Stimulated activated CD8-positive, alpha-beta memory T cell treated with anti-CD3 and anti-CD28 coated beads, Interleukin-15, amount 100 ng/mL, for 48 hours (primary cell): ENCODE measurements around the gene HTR1D.
"Not testable (repeated sequence)": the region's sequence is repeated elsewhere in the genome, so short reads cannot be mapped to it uniquely, and the experiment has no call there.

Experiments
- DNase-seq, 2 donors: peaks; one replicate each; pipeline ENCODE4 v3.0.0-alpha.2; 2020; ENCODE audit warnings: low read depth in 2 of 2

Gene HTR1D, protein sequence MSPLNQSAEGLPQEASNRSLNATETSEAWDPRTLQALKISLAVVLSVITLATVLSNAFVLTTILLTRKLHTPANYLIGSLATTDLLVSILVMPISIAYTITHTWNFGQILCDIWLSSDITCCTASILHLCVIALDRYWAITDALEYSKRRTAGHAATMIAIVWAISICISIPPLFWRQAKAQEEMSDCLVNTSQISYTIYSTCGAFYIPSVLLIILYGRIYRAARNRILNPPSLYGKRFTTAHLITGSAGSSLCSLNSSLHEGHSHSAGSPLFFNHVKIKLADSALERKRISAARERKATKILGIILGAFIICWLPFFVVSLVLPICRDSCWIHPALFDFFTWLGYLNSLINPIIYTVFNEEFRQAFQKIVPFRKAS

DNA sequence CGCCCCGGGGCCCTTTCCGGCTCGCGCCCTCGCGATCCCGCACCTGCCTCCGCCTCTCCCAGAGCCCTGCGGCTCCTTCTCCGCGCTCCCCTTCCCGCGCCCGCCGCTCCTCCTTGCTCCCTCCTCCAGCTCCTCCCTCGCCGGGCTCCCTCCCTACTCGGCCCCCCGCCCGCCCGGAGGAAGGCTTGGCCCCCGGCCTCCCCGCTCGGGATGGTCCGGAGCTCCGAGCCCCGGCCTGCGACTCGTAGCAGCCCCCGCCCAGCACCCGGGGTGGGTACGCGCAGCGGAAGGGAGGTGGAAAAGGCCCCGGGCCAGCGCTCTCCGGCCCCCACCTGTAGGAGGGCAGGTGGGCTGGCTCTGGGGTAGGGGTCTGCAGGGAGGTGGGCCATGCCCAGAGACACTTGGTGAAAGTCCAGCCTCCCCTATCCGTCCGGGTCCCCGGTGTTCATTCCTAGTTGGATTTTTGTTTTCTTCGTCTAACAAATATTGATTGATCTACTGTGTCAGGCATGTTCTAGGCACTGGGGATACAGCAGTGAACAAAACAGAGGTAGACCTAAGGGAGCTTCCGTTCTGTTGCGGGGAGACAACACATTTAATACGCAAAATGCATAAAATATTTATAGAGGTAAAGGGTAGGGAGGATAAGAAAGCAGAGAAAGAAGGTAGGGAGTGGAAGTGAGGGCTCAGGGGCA lies at the start of gene HTR1D:
Gene HTR1D (minus strand): TSS at position 82 of the 695 bp plus-strand sequence. CDS start 23,283 bp downstream, outside the sequence.
- DNase-seq, result no peak

DNA sequence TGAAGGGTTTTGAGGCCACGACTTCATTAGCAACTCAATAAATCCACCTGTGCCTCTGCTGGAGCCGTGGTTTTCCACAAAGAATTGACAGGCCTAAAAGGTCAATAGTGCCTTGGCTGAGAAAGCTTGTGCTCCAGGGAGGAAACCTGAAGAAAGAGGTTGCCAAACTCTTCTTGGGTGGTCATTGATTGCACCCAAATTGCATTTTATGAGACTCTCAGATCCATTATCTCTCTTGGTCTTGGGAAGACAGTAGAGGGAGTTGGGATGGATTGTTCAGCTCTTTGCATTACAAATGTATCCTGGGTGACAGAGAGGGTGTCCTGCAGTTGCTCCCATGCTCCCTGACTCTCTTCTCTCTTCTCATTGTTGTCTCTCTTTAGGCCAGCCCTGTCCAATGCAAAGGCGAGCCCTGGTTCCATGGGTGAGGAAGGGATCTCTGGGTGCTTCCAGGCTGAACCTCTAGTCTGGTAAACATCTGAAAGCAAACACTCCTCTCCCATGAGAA lies 46.1 kb upstream of the HTR1D start:
- no peak for DNase-seq

DNA sequence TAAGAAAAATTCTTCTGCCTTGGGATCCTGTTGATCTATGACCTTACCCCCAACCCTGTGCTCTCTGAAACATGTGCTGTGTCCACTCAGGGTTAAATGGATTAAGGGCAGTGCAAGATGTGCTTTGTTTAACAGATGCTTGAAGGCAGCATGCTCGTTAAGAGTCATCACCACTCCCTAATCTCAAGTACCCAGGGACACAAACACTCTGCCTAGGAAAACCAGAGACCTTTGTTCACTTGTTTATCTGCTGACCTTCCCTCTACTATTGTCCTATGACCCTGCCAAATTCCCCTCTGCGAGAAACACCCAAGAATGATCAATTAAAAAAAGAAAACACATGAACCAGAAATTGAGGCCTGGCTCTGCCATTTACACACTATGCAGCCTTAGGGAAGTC lies 40.8 kb upstream of the HTR1D start:
- not testable (repeated sequence) for DNase-seq

DNA sequence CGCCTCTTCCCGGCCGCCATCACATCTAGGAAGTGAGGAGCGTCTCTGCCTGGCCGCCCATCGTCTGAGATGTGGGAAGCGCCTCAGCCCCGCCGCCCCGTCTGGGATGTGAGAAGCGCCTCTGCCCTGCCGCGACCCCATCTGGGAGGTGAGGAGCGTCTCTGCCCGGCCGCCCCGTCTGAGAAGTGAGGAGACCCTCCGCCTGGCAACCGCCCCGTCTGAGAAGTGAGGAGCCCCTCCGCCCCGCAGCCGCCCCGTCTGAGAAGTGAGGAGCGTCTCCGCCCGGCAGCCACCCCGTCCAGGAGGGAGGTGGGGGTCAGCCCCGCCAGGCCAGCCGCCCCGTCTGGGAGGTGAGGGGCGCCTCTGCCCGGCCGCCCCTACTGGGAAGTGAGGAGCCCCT lies 40.1 kb upstream of the HTR1D start:
- not testable (repeated sequence) for DNase-seq

DNA sequence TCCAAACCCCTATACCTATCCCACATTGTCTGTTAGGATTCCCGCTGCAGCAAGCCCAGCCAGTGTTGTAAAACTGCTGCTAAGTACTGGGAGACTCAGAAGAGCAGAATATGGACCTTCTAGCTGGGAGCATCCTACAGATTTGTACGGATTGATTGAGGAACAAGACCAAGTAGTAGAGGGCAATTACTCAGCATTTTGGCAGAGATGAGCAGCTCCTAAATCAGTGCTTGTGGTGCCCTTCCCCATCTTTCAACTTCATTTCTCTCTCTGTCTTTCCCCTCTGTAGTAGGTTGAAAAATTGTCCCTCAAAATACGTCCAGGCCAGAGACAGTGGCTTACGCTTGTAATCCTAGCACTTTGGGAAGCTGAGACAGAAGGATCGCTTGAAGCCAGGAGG lies 37.3 kb upstream of the HTR1D start:
- no peak for DNase-seq

DNA sequence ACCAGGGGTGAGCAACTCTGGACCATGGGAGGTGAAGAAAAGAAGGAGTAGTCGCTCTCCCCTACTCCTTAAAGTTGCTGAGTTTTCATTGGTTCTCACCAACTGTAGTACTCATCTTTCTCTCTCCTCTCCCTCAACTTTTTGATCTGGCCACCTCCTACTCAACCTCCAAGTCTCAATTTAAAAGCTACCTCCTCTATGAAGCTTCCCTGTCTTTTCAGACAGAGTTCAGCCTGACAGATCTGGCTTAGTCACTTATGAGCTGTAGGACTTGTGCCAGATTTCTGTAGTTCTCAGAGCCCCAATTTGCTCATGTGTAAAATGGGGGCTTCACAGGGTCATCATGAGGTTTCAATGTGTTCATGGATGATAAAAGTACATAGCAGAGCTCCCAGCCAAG lies 34.5 kb upstream of the HTR1D start:
- DNase-seq, result no peak

DNA sequence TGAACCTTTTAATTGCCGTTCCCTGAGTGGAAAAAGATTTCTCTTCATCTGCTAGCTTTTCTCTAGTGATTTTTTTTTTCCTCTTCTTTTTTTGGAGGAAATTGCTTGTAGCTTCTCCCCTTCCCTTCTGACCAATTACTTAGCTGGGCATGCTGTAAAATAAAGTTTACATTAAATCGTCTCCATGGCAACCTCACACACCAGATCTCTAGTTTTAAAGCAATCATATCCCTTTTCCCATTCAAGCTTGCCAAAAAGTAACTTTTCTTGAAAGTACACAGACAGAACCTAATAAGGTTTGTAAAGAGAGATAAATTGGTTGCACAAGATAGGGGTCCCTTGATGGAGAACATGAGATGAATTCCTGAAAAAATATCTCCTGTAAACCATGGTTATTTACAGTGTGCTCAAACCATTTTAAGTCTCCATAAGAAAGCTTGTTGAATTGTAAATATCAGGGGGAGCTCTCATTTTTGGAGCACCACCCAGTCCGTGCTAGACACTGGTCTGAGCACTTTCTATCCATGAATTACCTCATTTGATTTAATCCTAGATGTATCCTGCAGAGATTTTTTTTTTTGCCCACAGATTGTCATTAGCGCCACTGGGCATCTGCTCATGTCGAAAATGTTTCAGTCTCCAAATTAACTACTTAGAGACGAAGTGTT lies 32.6 kb upstream of the HTR1D start:
- no peak for DNase-seq

DNA sequence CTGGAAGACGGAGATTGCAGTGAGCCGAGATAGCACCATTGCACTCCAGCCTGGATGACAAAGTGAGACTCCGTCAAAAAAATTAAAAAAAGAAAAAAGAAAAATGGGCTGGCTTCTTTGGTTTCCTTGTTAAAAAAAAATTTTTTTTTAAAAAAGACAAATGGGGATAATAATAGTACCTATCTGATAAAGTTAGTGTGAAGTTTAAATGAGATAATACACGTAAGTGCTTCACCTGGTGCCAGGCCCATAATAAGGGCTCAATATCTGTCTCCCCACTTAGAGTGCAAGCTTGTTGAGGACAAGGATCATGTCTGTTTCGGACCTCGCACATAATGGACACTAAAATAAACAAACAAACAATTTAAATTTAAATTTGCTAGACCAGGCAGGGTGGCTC lies 30.0 kb upstream of the HTR1D start:
- no peak for DNase-seq

DNA sequence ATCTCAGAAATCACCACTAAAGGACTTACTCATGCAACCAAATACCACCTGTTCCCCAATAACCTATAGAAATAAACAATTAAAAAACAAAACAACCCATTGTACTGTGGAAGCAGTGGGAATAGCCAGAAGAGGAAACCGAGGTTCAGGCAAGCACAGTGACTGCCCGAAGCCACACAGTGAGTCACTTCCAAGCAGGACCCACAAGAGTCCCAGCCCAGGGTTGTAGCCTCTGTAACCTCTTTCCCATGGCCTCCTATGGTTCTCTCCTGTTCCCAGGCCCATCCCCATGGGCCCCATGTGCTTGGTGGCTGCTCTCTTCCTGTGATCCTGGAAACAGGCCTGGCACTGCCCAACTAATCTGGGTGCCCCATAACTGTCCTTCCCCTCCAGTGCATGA lies 29.0 kb upstream of the HTR1D start:
- DNase-seq, result no peak

DNA sequence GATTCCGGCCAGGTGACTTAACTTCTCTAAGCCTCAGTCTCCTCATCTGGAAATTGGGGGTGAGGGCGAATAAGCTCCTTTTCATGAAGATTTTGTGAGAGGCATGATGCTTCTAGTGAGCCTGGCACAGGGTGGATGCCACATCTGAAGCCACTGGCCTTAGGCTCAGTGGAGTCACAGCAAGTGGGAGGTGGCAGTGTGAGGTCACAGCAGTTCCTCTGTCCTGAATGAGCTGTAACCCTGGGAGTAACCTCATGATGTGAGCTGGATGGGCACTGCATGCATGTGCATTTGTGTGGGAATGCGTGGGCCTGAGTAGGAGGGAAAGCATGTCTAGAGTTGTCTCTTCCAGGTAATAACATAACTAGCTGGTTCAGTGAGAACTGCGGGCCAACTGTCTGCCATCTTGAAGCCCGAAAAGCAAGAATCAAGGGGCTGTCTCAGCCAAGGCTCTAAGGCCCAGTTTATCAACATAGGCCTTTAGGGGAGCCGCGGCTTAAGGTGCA lies 27.0 kb upstream of the HTR1D start:
- no peak for DNase-seq

DNA sequence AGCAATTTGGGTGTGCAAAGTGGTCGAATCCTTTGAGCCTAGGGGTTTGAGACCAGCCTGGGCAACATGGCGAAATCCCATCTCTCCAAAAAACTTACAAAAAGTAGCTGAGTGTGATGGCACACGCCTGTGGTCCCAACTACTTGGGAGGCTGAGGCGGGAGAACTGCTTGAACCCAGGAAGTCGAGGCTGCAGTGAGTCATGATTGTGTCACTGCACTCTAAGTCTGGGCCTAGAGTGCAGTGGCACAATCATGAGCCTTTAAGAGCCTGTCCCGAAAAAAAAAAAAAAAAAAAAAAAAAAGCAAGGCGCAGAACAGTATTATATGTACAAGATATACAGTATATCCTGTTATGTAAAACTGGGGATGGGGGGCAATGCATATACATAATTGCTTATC lies 25.1 kb upstream of the HTR1D start:
- DNase-seq, result no peak

DNA sequence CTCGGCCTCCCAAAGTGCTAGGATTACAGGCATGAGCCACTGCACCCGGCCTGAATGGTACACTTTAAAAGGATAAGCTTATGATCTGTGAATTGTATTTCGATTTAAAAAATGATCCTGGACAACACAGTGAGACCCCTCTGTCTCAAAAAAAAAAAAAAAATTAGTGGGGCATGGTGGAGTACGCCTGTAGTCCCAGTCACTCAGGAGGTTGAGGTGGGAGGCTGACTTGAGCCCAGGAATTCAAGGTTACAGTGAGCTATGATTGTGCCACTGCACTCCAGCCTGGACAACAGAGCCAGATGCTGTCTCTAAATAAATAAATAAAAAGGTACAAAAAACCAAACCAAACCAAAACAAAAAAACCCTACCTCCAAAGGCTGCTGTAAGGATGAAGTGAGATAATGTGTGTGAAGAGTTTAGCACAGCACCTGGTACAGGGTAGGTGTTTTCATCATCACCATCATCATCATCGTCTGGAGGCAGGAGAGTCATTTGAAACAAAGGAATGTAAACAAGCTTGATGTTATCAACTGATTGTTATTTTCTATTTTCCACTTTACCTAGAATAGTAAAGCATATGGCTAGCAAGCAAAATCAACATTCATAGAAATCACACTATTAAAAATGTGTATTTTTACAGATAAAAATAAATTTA lies 22.5 kb upstream of the HTR1D start:
- no peak for DNase-seq

DNA sequence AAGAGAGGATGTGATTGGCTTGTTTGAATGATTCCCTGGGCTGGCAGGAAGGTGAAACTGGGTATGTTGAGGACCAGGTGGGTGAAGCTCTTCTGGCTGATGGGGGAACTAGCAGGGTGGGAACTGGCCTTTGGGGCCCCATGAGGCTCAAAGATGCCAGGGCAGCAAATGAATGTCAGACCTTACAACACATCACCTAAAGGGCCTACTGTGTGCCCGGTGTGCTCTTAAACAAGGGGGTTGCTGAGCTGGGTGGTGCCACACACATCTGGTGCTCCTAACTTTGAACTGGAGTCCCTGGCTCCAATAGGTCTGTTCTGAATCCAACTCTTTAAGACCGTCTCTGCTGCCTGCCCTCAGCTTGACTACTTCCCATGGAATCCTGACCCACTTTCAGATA lies 21.3 kb upstream of the HTR1D start:
- no peak for DNase-seq

DNA sequence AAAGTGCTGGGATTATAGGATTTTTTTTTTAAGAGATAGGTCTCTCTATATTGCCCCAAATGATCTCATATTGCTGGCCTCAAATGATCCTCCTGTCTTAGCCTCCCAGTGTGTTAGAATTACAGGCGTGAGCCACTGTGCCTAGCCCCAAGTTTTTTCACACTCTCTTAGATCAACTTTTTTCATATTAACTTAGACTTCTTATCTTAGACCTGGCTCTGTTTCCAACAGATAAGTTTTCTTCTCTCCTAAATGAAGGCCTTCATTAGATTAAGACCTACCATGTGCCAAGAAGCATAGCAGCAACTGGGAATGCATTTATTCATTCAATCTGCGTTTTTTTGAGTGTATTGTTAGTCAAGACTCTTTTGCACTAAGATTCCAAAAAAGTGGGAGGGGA lies 20.2 kb upstream of the HTR1D start:
- no peak for DNase-seq

DNA sequence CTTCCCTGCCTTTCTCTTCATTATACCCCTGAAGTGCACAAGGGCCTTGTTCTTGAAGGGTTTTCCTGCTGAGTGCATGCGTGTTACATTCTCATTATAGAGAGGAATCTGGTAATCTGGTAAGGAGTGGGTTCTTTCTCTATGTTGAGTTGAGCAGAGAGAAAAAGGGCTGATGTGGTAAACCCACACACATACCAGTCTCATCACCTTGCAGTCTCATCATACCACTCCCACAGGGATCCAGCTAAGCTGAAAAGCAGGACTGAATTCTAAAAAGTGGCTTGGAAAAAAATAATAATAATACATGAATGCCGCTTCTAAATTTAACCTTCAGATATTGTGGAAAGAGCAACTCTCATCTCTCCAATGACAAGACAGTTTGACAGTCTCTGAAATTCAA lies 10.5 kb upstream of the HTR1D start:
- DNase-seq, result no peak

DNA sequence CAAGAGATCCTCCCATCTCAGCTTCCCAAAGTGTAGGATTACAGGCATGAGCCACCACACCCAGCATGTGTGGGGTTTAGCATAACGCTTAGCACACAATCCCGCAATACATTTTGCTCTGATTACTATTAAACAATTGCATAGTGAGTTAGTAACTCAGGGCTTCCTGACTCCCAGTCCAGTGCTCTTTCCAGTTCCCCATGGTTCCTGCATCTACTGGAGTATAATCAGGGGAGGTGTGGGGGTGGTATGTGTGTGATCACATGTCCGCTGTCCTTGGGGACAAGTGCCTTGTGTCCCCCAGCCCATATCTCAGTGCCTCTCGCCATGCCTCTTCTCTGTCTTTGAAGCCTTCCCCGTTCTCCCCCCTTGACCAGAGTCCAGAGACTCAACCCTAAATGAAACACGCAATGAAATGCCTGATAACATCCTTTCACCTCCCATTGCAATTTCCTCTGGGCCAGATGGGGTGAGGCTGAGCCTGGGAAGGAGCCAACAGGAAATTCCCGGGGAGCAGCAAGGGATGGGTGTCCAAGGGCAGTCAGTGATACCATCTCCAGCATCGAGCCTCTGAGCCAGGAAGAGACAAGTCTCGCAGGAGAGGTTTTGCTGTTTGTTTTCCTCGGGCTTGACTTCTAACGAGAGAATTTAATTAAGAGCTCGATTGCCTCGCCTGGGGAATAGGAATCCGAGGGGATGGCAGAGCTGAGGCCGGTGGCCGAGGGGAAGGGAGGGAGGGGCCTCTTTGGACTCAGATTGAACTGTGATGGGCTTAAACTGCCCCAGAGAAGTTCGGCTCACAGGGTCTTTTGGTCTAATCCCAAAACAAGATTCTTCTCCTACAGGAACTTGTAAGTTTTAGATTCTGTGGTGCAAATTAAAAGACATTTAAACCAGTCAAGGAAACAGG lies 7.7 kb upstream of the HTR1D start:
- no peak for DNase-seq

DNA sequence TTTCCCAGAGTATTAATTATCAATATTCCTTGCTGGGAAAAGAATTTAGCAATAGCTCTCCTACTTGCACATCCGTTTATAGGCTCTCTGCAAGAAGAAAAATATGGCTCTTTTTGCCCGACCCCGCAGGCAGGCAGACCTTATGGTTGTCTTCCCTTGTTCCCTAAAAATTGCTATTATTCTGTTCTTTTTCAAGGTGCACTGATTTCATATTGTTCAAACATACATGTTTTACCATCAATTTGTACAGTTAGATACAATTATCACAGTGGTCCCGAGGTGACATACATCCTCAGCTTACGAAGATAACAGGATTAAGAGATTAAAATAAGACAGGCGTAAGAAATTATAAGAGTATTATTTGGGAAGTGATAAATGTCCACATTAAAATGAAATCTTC lies 6.7 kb upstream of the HTR1D start:
- not testable (repeated sequence) for DNase-seq

DNA sequence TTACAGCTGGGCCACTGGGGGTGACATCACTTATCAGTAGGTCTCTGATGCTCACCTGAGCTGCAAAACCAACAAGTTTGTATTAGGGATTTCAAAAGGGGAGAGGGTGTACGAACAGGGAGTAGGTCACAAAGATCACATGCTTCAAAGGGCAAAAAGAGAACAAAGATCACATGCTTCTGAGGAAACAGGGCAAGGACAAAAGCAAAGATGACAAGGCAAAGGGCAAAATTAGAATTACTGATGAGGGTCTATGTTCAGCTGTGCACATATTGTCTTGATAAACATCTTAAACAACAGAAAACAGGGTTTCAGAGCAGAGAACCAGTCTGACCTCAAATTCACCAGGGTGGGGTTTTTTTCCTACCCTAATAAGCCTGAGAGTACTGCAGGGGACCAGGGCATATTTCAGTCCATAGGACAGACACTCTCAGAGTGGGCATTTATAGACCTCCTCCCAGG lies 6.2 kb upstream of the HTR1D start:
- not testable (repeated sequence) for DNase-seq

DNA sequence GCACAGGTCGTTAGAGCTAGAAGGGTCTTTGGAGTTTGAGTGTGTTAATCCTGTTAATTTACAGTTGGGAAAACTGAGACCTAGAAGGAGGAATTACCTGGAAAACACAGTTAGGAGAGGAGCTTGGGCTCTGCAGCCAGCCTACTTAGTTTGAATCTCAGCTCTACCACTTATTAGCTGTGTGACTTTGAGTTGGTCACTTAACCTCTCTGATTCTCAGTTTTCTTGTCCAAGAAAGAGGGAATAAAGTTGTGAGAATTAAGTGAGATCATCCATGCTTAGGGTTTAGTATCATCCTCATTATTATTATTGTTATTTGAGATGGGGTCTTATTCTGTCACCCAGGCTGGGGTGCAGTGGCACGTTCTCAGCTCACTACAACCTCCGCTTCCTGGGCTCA lies 5.4 kb upstream of the HTR1D start:
- DNase-seq, result no peak

DNA sequence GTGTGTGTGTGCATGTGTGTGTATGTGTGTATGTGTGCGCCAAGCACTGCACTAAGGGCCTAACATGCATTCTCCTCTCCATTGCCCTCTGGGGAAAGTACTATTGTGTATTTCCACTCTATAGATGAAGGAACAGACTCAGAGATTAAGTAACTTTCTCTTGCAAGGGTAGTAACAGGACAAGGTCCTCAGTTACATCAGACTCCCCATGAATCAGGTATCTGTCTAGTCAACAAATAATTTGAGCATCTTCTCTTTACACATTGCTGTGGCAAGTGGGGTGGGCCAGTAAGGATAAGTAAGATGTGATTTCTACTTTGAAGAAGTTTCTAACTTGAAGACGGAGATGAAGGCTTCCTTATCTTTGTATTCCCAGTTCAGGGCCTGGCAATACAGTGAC lies 5.0 kb upstream of the HTR1D start:
- DNase-seq, result no peak

DNA sequence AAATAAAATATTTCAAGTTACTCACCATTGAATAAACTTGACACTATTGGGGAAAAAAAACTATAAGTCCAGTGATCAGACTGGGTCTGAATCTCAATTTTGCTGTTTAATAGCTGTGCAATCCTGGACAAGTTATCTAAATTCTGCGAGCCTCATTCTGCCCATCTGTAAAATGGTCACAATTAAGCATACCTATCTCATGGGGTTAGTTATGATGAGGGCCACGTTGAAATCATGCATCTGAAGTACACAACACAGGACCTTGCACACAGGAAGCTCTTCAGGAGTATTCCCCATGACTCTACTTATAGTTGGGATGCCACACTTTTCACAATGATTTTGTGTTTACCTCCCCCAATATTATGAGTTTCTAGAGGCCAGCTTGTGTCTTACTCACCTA lies 3.8 kb upstream of the HTR1D start:
- DNase-seq, result no peak
